Neutrophil (primary cell): ENCODE measurements around the gene KIF6.

Experiments used
- H3K27ac ChIP-seq: fragments of 200-600 bp; sonication (generic); 2 replicates; pipeline ENCODE4 v1.5.1; 2016; ENCODE audit warnings: mild to moderate bottlenecking, moderate library complexity
- H3K27me3 ChIP-seq: fragments of 200-600 bp; sonication (generic); 2 replicates; pipeline ENCODE4 v1.6.0; 2016; ENCODE audit warnings: mild to moderate bottlenecking
- H3K36me3 ChIP-seq: fragments of 200-600 bp; sonication (generic); 2 replicates; pipeline ENCODE4 v1.5.1; 2017
- H3K4me1 ChIP-seq, 2 experiments: fragments of 200-600 bp in 1 of 2; sonication (generic) in 1 of 2; 1 replicate in 1 of 2; 2 replicates in 1 of 2; pipeline versions ENCODE4 v1.5.1 to v1.6.1; 2013 to 2016; ENCODE audit warnings: low read depth in 1 of 2, low read length in 1 of 2, mild to moderate bottlenecking in 1 of 2, moderate library complexity in 1 of 2; ENCODE audit not compliant: control insufficient read depth in 1 of 2, insufficient read depth in 1 of 2
- H3K4me3 ChIP-seq, 2 experiments: fragments of 200-600 bp in 1 of 2; sonication (generic) in 1 of 2; 1 replicate in 1 of 2; 2 replicates in 1 of 2; pipeline ENCODE4 v1.5.1; 2013 to 2016; ENCODE audit warnings: low read depth in 1 of 2, low read length in 1 of 2, mild to moderate bottlenecking in 1 of 2, moderate library complexity in 1 of 2
- H3K9me3 ChIP-seq: fragments of 200-600 bp; sonication (generic); 2 replicates; pipeline ENCODE4 v1.5.1; 2016
- TF ChIP-seq, protein P1 (sequence below): fragments of 200-600 bp; sonication (generic); IDR thresholded peaks from 2 replicates; pipeline ENCODE4 v1.5.1; 2016; ENCODE audit warnings: antibody characterized with exemption

Gene KIF6

GRCh38 chr6:39280247-39280731 lies 444.9 kb downstream of the KIF6 start:
- TF ChIP-seq, protein P1, sequence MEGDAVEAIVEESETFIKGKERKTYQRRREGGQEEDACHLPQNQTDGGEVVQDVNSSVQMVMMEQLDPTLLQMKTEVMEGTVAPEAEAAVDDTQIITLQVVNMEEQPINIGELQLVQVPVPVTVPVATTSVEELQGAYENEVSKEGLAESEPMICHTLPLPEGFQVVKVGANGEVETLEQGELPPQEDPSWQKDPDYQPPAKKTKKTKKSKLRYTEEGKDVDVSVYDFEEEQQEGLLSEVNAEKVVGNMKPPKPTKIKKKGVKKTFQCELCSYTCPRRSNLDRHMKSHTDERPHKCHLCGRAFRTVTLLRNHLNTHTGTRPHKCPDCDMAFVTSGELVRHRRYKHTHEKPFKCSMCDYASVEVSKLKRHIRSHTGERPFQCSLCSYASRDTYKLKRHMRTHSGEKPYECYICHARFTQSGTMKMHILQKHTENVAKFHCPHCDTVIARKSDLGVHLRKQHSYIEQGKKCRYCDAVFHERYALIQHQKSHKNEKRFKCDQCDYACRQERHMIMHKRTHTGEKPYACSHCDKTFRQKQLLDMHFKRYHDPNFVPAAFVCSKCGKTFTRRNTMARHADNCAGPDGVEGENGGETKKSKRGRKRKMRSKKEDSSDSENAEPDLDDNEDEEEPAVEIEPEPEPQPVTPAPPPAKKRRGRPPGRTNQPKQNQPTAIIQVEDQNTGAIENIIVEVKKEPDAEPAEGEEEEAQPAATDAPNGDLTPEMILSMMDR: no peak
- H3K4me3 ChIP-seq: no peak overlapping the region
- H3K27me3 ChIP-seq: no peaks in the 10 kb centered on the region
- H3K9me3 ChIP-seq: no peaks in the 10 kb centered on the region
- no peak overlapping the region for H3K27ac ChIP-seq
- no peaks in the 10 kb centered on the region for H3K4me1 ChIP-seq
- H3K36me3 ChIP-seq: no peaks in the 10 kb centered on the region
